SU-DHL-6 (cell line): ENCODE data around the gene ZNF862.

Experiments
- H2AFZ ChIP-seq: fragments of 200-600 bp; sonication (generic); 2 replicates; pipeline ENCODE4 v1.6.1; 2014; ENCODE audit warnings: low read depth, mild to moderate bottlenecking, moderate library complexity, mixed read lengths, antibody characterized with exemption, low read length; ENCODE audit not compliant: severe bottlenecking
- H3F3A ChIP-seq: fragments of 200-600 bp; shearing (Covaris generic); 2 replicates; pipeline ENCODE4 v1.6.0; 2016; ENCODE audit warnings: antibody characterized with exemption, mild to moderate bottlenecking; ENCODE audit not compliant: insufficient read depth
- H3K27ac ChIP-seq: fragments of 200-600 bp; sonication (generic); 2 replicates; pipeline ENCODE4 v1.5.1; 2016; ENCODE audit warnings: low read depth, mild to moderate bottlenecking, low read length, moderate library complexity, mixed read lengths
- H3K27me3 ChIP-seq: fragments of 200-600 bp; sonication (generic), shearing (Covaris generic); 2 replicates; pipeline ENCODE4 v1.6.0; 2014; ENCODE audit warnings: mild to moderate bottlenecking, low read length
- H3K36me3 ChIP-seq: fragments of 200-600 bp; sonication (generic); 2 replicates; pipeline ENCODE4 v1.6.1; 2014; ENCODE audit warnings: mild to moderate bottlenecking, low read length, mixed read lengths
- H3K4me2 ChIP-seq: fragments of 300-600, 200-600 bp; shearing (Covaris generic), sonication (generic); 2 replicates; pipeline ENCODE4 v1.6.0; 2014; ENCODE audit warnings: low read length, low read depth, mild to moderate bottlenecking; ENCODE audit not compliant: poor library complexity, severe bottlenecking
- H3K4me3 ChIP-seq: fragments of 200-600 bp; sonication (generic); 2 replicates; pipeline ENCODE4 v1.5.1; 2014; ENCODE audit warnings: antibody characterized with exemption, low read length, mild to moderate bottlenecking, mixed read lengths; ENCODE audit not compliant: insufficient read depth, poor library complexity, severe bottlenecking
- H3K79me2 ChIP-seq: fragments of 200-600 bp; sonication (generic); 2 replicates; pipeline ENCODE4 v1.6.1; 2014; ENCODE audit warnings: mild to moderate bottlenecking, low read length, moderate library complexity; ENCODE audit not compliant: insufficient read depth
- H3K9ac ChIP-seq: fragments of 200-600 bp; sonication (generic); 2 replicates; pipeline ENCODE4 v1.7.0; 2014; ENCODE audit warnings: mild to moderate bottlenecking, low read length
- H3K9me2 ChIP-seq: fragments of 200-600 bp; sonication (generic); replicated peaks from 2 replicates; pipeline ENCODE4 v1.6.1; 2014; ENCODE audit warnings: low read length; ENCODE audit not compliant: insufficient read depth
- H3K9me3 ChIP-seq: fragments of 200-600 bp; sonication (generic); 2 replicates; pipeline ENCODE4 v1.6.1; 2014; ENCODE audit warnings: low read length, mixed read lengths; ENCODE audit not compliant: insufficient read depth
- H4K20me1 ChIP-seq: fragments of 200-600 bp; sonication (generic); 2 replicates; pipeline ENCODE4 v1.6.1; 2014; ENCODE audit warnings: low read depth, mild to moderate bottlenecking, antibody characterized with exemption, low read length, moderate library complexity, mixed read lengths
- EZH2phosphoT487 ChIP-seq: fragments of 200-600 bp; sonication (generic), shearing (Covaris generic); conservative IDR thresholded peaks from 2 replicates; pipeline ENCODE4 v1.6.1; 2018; ENCODE audit warnings: mild to moderate bottlenecking, antibody characterized with exemption, low read length, moderate library complexity, mixed read lengths
- TF ChIP-seq, protein P1 (sequence below): fragments of 200-600 bp; sonication (generic); IDR thresholded peaks from one replicate; pipeline ENCODE4 v1.5.1; 2017; ENCODE audit warnings: antibody characterized with exemption, mild to moderate bottlenecking, low read length, moderate library complexity; ENCODE audit not compliant: insufficient read depth, poor library complexity, severe bottlenecking

ZNF862 gene

DNA sequence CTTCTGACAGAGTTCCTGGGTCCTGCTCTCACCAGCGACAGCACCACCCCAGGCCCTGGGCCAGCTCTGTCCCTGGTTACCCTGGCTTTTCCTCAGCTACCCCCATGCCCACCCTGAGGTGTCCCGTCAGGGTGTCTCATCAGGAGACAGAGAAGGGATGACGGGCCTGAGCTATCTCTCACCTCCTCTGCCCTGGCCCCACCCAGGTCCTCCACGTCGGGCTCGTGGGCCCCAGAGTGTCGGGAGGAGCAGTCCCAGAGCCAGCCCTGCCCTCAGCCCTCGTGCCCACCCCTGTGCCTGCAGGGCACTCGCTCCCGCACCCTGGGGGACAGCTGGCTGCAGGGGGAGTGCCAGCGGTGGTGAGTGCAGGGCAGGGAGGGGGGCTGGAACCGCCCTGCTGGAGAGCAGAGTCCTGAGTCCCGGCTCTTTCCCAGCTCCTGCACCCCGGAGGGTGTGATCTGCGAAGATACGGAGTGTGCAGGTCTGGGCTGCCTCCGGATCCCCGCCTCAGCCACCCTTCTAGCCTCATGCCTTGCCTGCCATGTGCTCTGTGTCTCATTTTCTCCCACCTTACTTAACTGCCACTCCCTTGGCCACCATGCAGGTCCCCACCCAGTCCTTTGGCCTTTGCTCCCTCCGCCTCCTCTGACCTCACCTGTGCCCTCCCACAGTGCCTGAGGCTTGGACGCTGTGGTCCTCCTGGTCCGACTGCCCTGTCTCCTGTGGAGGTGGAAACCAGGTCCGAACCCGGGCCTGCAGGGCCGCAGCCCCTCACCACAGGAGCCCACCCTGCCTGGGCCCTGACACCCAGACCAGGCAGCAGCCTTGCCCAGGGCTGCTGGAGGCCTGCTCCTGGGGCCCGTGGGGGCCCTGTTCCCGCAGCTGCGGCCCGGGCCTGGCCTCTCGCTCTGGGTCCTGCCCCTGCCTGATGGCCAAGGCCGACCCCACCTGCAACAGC, 16.7 kb upstream of the ZNF862 start:
- Histone ChIP-seq H3K36me3 (no peaks in the 10 kb centered on the region), H3K79me2 (no peaks in the 10 kb centered on the region), H3F3A (no peaks in the 10 kb centered on the region), H3K9ac (no peak overlapping the region), H2AFZ (no peak overlapping the region), H3K27ac (no peak overlapping the region), H3K4me3 (no peak overlapping the region), H4K20me1 (no peaks in the 10 kb centered on the region), H3K9me3 (no peaks in the 10 kb centered on the region), H3K9me2 (no peaks in the 10 kb centered on the region), H3K27me3 (no peaks in the 10 kb centered on the region), H3K4me2 (no peak overlapping the region)
- TF ChIP-seq, protein P1, sequence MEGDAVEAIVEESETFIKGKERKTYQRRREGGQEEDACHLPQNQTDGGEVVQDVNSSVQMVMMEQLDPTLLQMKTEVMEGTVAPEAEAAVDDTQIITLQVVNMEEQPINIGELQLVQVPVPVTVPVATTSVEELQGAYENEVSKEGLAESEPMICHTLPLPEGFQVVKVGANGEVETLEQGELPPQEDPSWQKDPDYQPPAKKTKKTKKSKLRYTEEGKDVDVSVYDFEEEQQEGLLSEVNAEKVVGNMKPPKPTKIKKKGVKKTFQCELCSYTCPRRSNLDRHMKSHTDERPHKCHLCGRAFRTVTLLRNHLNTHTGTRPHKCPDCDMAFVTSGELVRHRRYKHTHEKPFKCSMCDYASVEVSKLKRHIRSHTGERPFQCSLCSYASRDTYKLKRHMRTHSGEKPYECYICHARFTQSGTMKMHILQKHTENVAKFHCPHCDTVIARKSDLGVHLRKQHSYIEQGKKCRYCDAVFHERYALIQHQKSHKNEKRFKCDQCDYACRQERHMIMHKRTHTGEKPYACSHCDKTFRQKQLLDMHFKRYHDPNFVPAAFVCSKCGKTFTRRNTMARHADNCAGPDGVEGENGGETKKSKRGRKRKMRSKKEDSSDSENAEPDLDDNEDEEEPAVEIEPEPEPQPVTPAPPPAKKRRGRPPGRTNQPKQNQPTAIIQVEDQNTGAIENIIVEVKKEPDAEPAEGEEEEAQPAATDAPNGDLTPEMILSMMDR, result no peak
- no peak for TF ChIP-seq EZH2phosphoT487

DNA sequence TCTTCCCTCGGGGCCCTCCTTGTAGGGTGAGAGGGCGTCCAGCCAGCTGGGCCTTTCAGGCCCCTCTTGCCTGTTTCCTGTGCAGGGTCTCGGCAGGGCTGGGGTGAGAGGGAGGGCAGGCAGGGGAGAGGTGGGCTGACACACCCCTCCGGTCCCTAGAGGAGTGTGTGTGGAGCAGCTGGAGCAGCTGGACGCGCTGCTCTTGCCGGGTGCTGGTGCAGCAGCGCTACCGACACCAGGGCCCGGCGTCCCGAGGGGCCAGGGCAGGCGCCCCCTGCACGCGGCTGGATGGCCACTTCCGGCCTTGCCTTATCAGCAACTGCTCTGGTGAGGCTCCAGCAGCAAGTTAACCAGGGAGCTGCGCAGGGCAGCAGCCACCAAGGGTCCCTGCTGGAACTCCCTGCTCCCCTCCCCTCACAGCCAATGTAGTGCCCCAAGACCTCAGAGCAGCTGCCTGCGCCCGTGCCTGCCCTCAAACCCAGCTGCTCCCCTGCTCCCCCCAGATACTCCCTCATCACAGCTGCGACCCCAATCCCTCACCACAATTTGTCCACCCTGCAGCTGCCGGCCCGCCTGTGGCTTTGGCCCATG, 15.7 kb upstream of the ZNF862 start:
- H3K4me2 ChIP-seq, result no peak overlapping the region
- no peak overlapping the region for H3K9ac ChIP-seq
- H3K36me3 ChIP-seq, result no peaks in the 10 kb centered on the region
- no peaks in the 10 kb centered on the region for H3K27me3 ChIP-seq
- no peaks in the 10 kb centered on the region for H4K20me1 ChIP-seq
- H3K79me2 ChIP-seq, result no peaks in the 10 kb centered on the region
- no peaks in the 10 kb centered on the region for H3F3A ChIP-seq
- no peaks in the 10 kb centered on the region for H3K9me2 ChIP-seq
- H3K4me3 ChIP-seq, result no peak overlapping the region
- no peaks in the 10 kb centered on the region for H3K9me3 ChIP-seq
- no peak for TF ChIP-seq EZH2phosphoT487
- TF ChIP-seq, protein P1, result no peak
- no peak overlapping the region for H2AFZ ChIP-seq
- no peak overlapping the region for H3K27ac ChIP-seq

DNA sequence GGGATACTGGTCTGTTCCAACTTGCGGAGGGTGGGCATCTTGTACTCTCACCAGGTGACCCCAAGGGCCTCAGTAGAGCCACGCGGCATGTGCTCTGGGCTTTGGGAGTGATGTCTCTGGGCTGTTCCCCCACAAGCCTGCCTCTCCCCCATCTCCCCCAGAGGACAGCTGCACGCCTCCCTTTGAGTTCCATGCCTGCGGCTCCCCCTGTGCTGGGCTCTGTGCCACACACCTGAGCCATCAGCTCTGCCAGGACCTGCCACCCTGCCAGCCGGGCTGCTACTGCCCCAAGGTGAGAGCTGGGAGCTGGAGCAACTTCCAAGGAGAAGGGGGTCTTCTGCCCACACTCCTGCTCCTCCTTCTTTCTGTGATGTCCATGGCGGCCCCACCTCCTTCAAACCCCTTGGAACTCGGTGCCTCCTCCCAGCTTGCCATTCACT, 15.0 kb upstream of the ZNF862 start:
- no peaks in the 10 kb centered on the region for H3K9me2 ChIP-seq
- H3K79me2 ChIP-seq, result no peaks in the 10 kb centered on the region
- no peak overlapping the region for H2AFZ ChIP-seq
- H3K27ac ChIP-seq, result no peak overlapping the region
- no peak overlapping the region for H3K4me3 ChIP-seq
- no peak overlapping the region for H3K9ac ChIP-seq
- TF ChIP-seq EZH2phosphoT487, result no peak
- TF ChIP-seq, protein P1, result no peak
- no peaks in the 10 kb centered on the region for H3K9me3 ChIP-seq
- H3K27me3 ChIP-seq, result no peaks in the 10 kb centered on the region
- no peaks in the 10 kb centered on the region for H3F3A ChIP-seq
- no peaks in the 10 kb centered on the region for H3K36me3 ChIP-seq
- H3K4me2 ChIP-seq, result no peak overlapping the region
- no peaks in the 10 kb centered on the region for H4K20me1 ChIP-seq
